RWPE2 (cell line): ENCODE measurements around the gene RBM44.

Experiments used
- ATAC-seq: fragments of 200-7000 bp; cut with Tn5 transposase; 3 replicates; pipeline ENCODE4 v1.9.1; 2021; ENCODE audit warnings: low read depth
- DNase-seq: peaks from one replicate; pipeline ENCODE4 v3.0.0-alpha.2; 2020; ENCODE audit warnings: low spot score
- H3K27ac ChIP-seq: fragments of 450-650 bp; 2 replicates; pipeline ENCODE4 v1.5.1; 2017; ENCODE audit warnings: mild to moderate bottlenecking; ENCODE audit not compliant: poor library complexity, severe bottlenecking
- H3K27me3 ChIP-seq: fragments of 250-450 bp; sonication (Bioruptor Pico); 2 replicates; pipeline ENCODE4 v1.5.1; 2021; ENCODE audit warnings: mild to moderate bottlenecking, moderate library complexity; ENCODE audit not compliant: insufficient read depth, poor library complexity, severe bottlenecking
- H3K36me3 ChIP-seq: fragments of 250-450 bp; sonication (Bioruptor Pico); 2 replicates; pipeline ENCODE4 v1.5.1; 2020; ENCODE audit warnings: low read depth, mild to moderate bottlenecking, moderate library complexity
- H3K4me1 ChIP-seq: fragments of 250-450 bp; sonication (Bioruptor Pico); 2 replicates; pipeline ENCODE4 v1.5.1; 2021; ENCODE audit warnings: mild to moderate bottlenecking, moderate library complexity; ENCODE audit not compliant: insufficient read depth, poor library complexity, severe bottlenecking
- H3K4me3 ChIP-seq: fragments of 250-450 bp; sonication (Bioruptor Pico); 2 replicates; pipeline ENCODE4 v1.5.1; 2021; ENCODE audit warnings: mild to moderate bottlenecking, moderate library complexity; ENCODE audit not compliant: severe bottlenecking
- H3K9me3 ChIP-seq: fragments of 250-450 bp; sonication (Bioruptor Pico); 2 replicates; pipeline ENCODE4 v1.5.1; 2021; ENCODE audit warnings: mild to moderate bottlenecking, moderate library complexity; ENCODE audit not compliant: severe bottlenecking
- TF ChIP-seq, protein P1 (sequence below): fragments of 450-650 bp; IDR thresholded peaks from one replicate; pipeline ENCODE4 v1.5.1; 2017; ENCODE audit warnings: mild to moderate bottlenecking, moderate library complexity; ENCODE audit not compliant: poor library complexity, severe bottlenecking

RBM44 gene

DNA sequence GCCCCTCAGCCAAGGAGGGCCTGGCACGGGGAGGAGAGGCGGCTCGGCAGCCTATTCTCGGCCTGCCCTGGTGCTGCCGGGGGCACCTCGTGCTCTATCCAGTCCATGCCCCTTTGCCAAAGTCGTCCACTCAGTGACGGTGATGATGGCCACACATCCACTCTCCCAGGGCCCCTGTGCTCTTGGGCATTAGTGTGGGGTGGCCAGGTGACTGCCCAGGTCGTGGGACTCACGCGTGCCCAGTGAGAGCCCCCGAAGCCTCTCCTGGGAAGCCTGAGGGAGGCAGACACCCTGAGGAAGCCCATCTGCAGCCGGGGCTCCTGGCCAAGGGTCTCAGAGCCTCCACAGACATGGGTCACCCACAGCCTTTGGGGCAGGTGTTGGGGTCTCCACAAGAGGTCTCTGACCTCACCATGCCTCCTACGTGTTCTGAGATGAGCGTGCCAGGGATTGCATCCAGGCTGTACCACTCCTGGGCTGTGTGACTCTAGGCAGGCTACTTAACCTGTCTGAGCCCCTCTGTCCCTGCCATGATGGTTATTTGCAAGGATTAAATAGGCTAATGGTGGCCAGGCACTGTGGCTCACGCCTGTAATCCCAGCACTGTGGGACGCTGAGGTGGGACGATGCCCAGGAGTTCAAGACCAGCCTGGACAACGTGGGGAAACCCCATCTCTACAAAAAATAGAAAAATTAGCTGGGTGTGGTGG, 73.8 kb downstream of the RBM44 start:
- Histone ChIP-seq H3K9me3 (no peaks in the 10 kb centered on the region), H3K27me3 (no peaks in the 10 kb centered on the region), H3K36me3 (no peaks in the 10 kb centered on the region), H3K4me1 (peaks cover 31% of the 10 kb centered on the region), H3K27ac (peak overlapping the region; percentile 81), H3K4me3 (no peak overlapping the region)
- TF ChIP-seq, protein P1, sequence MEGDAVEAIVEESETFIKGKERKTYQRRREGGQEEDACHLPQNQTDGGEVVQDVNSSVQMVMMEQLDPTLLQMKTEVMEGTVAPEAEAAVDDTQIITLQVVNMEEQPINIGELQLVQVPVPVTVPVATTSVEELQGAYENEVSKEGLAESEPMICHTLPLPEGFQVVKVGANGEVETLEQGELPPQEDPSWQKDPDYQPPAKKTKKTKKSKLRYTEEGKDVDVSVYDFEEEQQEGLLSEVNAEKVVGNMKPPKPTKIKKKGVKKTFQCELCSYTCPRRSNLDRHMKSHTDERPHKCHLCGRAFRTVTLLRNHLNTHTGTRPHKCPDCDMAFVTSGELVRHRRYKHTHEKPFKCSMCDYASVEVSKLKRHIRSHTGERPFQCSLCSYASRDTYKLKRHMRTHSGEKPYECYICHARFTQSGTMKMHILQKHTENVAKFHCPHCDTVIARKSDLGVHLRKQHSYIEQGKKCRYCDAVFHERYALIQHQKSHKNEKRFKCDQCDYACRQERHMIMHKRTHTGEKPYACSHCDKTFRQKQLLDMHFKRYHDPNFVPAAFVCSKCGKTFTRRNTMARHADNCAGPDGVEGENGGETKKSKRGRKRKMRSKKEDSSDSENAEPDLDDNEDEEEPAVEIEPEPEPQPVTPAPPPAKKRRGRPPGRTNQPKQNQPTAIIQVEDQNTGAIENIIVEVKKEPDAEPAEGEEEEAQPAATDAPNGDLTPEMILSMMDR, result no peak
- no peak for ATAC-seq
- no peak for DNase-seq

DNA sequence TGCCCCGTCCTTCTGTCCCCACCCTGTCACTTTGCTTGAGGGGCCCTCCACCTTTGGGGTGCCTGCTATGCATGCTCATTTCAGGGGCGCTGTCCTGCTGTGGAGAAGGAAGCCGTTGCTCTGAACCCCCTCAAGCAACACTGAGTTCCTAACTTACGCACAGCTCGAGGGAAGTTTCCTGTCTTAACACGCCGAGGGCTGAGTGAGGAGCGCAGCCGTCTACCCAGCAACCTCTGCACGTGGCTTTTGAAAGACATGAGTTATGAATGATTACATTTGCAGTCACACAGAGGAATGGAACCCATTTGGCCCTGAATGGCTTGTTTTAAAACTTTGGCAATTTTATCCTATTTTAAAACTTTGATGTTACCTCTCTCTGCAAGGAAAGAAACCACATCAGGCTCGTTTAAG, 74.8 kb downstream of the RBM44 start:
- Histone ChIP-seq H3K4me3 (no peak overlapping the region), H3K4me1 (peaks cover 32% of the 10 kb centered on the region), H3K36me3 (no peaks in the 10 kb centered on the region), H3K27ac (peak overlapping the region; percentile 81), H3K9me3 (no peaks in the 10 kb centered on the region), H3K27me3 (no peaks in the 10 kb centered on the region)
- DNase-seq (no peak), ATAC-seq (peak; percentile 77)
- TF ChIP-seq, protein P1, result no peak

DNA sequence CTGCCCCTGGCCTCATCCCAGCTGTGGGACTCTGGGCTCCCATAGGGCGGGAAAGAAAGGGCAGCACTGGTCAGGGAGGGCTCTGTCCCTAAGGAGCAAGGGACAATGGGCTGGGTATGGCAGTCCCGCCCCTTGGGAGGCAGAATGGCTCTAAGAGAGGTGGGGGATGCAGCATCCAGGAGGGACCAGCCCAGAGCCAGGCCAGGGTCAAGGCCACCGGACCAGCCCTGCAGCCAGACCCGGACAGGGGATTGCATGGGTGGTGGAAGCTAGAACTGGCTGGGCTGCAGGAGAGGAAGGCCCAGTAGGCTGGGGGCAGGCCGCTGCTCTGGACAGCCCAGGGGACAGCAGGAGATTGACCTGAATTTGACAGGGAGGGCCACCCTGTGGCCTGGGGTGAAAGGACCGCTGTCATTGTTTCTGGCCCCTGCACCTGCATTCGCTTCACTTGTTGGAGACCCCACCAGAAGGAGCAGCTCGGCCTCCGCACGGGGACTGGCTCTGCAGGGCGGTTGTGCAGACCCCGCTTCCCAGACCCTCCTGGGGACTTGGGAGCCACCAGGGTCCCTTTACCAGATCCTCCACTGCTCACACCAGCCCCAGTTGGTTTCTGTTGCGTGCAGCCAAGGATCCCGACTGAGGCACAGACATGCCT, 75.4 kb downstream of the RBM44 start:
- Histone ChIP-seq H3K4me3 (no peak overlapping the region), H3K4me1 (peaks cover 38% of the 10 kb centered on the region), H3K27me3 (no peaks in the 10 kb centered on the region), H3K36me3 (no peaks in the 10 kb centered on the region), H3K9me3 (no peaks in the 10 kb centered on the region), H3K27ac (peak overlapping the region; percentile 81)
- ATAC-seq (no peak), DNase-seq (no peak)
- TF ChIP-seq, protein P1, result no peak

DNA sequence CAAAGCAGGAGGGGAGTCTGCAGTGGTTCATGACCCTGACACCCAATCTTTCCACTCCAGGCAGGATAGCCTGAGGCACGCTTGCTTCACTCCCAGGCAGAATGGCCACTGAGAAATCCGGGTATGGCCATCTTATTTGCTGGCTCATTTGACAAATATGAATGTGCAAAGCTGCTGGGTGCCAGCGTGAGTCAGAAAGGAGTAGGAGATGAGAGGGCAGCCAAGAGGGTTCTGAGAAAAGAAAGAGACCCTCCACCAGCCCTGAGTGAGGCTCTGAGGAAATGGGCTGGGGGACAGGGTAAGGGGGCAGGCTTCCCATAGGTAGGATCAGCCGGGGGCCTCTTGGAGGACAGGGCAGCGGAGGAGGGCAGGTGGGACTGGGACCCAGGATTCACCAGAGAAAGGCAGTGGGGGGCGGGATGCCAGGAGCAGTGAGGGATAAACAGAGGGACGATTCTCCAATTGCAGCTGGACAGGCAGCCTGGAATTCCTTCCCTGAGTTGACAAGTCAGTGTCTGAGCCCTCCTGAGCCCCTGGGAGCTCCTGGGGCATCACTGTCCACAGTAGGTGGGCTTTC, 76.1 kb downstream of the RBM44 start:
- no peaks in the 10 kb centered on the region for H3K36me3 ChIP-seq
- peak overlapping the region; percentile 81 for H3K27ac ChIP-seq

More for the DNA sequence above, 76.1 kb downstream of the RBM44 start:
- TF ChIP-seq, protein P1, result no peak
- peak; percentile 80 for ATAC-seq
- no peak overlapping the region for H3K4me3 ChIP-seq
- H3K9me3 ChIP-seq, result no peaks in the 10 kb centered on the region
- DNase-seq, result no peak
- H3K27me3 ChIP-seq, result no peaks in the 10 kb centered on the region
- peaks cover 41% of the 10 kb centered on the region for H3K4me1 ChIP-seq
